ENCODE results near the gene SLC5A2.

SLC5A2 gene

DNA sequence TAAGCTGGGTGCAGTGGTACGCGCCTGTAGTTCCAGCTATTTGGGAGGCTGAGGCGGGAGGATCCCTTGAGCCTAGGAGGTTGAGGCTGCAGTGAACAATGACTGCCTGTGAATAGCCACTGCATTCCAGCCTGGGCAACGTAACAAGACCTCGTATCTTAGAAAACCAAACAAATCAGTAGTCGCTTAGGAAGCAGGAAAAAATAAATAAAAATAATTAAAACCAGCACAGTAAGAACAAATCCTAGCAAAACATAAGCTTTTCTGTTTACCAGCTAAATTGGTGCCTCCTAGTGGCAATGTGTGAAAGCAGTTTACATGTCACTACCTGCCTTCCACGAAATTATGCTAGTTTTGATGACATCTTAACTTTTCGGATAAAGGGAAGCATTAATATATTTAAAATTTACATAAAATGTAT lies 22.3 kb upstream of the SLC5A2 start:
- Histone ChIP-seq H3K27ac (ENCODE audit: low read depth, low read length) (no peak overlapping the region), H3K9me3 (ENCODE audit: control insufficient read depth in 1 of 2, low read length in 2 of 2) (no peaks in the 10 kb centered on the region), H3K4me1 (ENCODE audit: control insufficient read depth in 1 of 2, insufficient read depth in 2 of 2, low read length in 2 of 2) (peaks cover 25 to 30% of the 10 kb centered on the region in 2 donors), H3K4me3 (ENCODE audit: low read depth in 1 of 2, low read length in 2 of 2) (peak overlapping the region; percentile 71 to 74), H3K9ac (ENCODE audit: low read depth in 1 of 2, low read length in 2 of 2) (peak overlapping the region; percentile 55 to 70), H3K27me3 (ENCODE audit: control insufficient read depth in 1 of 2, insufficient read depth in 2 of 2, low read length in 2 of 2) (no peaks in the 10 kb centered on the region), H3K36me3 (ENCODE audit: control insufficient read depth in 1 of 2, insufficient read depth in 2 of 2, low read length in 2 of 2) (peaks cover 4 to 27% of the 10 kb centered on the region in 2 donors)

DNA sequence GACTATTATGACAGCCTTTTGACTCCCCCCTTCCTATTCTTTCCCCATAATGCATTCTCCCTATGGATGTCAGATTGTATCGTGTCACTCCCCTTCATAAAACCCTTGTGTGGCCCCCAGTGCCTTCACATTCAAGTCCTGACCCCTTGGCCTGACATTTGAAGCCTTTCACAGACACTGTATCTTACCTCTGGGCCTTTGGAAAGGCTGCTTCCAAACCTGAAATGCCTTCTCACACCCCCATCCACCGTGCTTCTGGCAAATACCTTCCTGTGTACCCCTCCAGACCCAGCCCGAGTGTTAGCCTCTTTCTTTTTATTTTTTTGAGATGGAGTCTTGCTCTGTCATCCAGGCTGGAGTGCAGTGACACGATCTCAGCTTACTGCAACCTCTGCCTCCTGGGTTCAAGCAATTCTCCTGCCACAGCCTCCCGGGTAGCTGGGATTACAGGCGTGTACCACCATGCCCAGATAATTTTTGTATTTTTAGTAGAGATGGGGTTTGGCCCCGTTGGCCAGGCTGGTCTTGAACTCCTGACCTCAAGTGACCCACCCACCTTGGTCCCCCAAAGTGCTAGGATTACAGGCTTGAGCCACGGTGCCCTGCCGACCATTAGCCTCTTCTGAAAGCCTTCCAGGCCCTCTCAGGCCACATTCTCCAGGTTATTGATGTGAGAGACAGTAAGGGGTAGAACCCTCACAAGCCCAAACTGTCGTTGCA lies 21.6 kb upstream of the SLC5A2 start:
- Histone ChIP-seq H3K4me3 (ENCODE audit: low read depth in 1 of 2, low read length in 2 of 2) (no peak overlapping the region), H3K27me3 (ENCODE audit: control insufficient read depth in 1 of 2, insufficient read depth in 2 of 2, low read length in 2 of 2) (no peaks in the 10 kb centered on the region), H3K9ac (ENCODE audit: low read depth in 1 of 2, low read length in 2 of 2) (no peak overlapping the region), H3K9me3 (ENCODE audit: control insufficient read depth in 1 of 2, low read length in 2 of 2) (no peaks in the 10 kb centered on the region), H3K4me1 (ENCODE audit: control insufficient read depth in 1 of 2, insufficient read depth in 2 of 2, low read length in 2 of 2) (peaks cover 22 to 25% of the 10 kb centered on the region in 2 donors), H3K36me3 (ENCODE audit: control insufficient read depth in 1 of 2, insufficient read depth in 2 of 2, low read length in 2 of 2) (peaks cover 4 to 32% of the 10 kb centered on the region in 2 donors), H3K27ac (ENCODE audit: low read depth, low read length) (no peak overlapping the region)

DNA sequence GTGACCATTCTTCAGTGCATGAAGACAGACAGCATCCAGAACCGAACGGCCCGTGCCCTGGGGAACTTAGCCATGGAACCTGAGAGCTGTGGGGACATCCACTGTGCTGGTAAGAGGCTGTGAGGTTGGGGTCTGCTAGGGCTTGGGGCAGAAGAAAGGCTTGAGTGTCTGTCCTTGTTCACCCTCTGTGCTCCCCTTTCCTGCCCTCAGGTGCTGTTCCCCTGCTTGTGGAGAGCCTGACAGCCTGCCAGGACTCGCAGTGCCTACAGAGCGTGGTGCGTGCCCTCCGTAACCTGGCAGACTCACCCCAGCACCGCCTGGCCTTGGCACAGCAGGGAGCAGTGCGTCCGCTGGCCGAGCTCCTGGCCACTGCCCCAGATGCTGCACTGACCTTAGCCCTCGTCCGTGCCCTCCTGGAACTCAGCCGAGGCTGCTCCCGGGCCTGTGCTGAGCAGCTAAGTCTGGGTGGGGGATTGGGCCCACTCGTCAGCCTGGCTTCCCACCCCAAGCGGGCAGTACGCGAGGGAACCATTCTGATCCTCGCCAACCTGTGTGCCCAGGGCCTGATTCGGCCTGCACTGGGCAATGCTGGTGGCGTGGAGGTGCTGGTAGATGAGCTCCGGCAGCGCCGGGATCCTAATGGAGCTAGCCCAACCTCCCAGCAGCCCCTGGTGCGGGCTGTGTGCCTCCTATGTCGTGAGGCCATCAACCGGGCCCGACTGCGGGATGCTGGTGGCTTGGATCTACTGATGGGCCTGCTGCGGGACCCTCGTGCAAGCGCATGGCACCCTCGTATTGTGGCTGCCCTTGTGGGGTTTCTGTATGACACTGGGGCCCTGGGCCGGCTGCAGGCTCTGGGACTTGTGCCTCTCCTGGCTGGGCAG lies 20.8 kb upstream of the SLC5A2 start:
- Histone ChIP-seq H3K36me3 (ENCODE audit: control insufficient read depth in 1 of 2, insufficient read depth in 2 of 2, low read length in 2 of 2) (peaks cover 4 to 40% of the 10 kb centered on the region in 2 donors), H3K27me3 (ENCODE audit: control insufficient read depth in 1 of 2, insufficient read depth in 2 of 2, low read length in 2 of 2) (no peaks in the 10 kb centered on the region), H3K4me3 (ENCODE audit: low read depth in 1 of 2, low read length in 2 of 2) (no peak overlapping the region)

DNA sequence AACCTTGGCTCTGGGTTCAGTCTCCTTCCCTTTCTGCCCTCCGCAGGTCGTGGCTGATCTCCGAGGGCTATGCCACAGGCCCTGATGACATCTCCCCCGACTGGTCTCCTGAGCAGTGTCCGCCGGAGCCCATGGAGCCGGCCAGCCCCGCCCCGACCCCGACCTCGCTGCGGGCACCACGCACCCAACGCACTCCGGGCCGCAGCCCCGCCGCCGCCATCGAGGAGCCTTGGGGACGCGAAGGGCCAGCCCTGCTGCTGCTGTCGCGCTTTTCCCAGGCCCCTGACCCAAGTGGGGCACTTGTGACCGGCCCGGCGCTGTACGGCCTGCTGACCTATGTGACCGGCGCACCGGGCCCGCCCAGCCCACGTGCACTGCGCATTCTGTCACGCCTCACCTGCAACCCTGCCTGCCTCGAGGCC lies 18.6 kb upstream of the SLC5A2 start:
- Histone ChIP-seq H3K36me3 (ENCODE audit: control insufficient read depth in 1 of 2, insufficient read depth in 2 of 2, low read length in 2 of 2) (peaks cover 4 to 41% of the 10 kb centered on the region in 2 donors), H3K27me3 (ENCODE audit: control insufficient read depth in 1 of 2, insufficient read depth in 2 of 2, low read length in 2 of 2) (no peaks in the 10 kb centered on the region), H3K9ac (ENCODE audit: low read depth in 1 of 2, low read length in 2 of 2) (no peak overlapping the region), H3K4me1 (ENCODE audit: control insufficient read depth in 1 of 2, insufficient read depth in 2 of 2, low read length in 2 of 2) (peaks cover 6 to 8% of the 10 kb centered on the region in 2 donors), H3K27ac (ENCODE audit: low read depth, low read length) (no peak overlapping the region), H3K4me3 (ENCODE audit: low read depth in 1 of 2, low read length in 2 of 2) (no peak overlapping the region), H3K9me3 (ENCODE audit: control insufficient read depth in 1 of 2, low read length in 2 of 2) (no peaks in the 10 kb centered on the region)

More for the DNA sequence above, 20.8 kb upstream of the SLC5A2 start:
- H3K9ac ChIP-seq (ENCODE audit: low read depth in 1 of 2, low read length in 2 of 2), result no peak overlapping the region
- peaks cover 14 to 17% of the 10 kb centered on the region in 2 donors for H3K4me1 ChIP-seq (ENCODE audit: control insufficient read depth in 1 of 2, insufficient read depth in 2 of 2, low read length in 2 of 2)
- H3K27ac ChIP-seq (ENCODE audit: low read depth, low read length), result no peak overlapping the region
- no peaks in the 10 kb centered on the region for H3K9me3 ChIP-seq (ENCODE audit: control insufficient read depth in 1 of 2, low read length in 2 of 2)

DNA sequence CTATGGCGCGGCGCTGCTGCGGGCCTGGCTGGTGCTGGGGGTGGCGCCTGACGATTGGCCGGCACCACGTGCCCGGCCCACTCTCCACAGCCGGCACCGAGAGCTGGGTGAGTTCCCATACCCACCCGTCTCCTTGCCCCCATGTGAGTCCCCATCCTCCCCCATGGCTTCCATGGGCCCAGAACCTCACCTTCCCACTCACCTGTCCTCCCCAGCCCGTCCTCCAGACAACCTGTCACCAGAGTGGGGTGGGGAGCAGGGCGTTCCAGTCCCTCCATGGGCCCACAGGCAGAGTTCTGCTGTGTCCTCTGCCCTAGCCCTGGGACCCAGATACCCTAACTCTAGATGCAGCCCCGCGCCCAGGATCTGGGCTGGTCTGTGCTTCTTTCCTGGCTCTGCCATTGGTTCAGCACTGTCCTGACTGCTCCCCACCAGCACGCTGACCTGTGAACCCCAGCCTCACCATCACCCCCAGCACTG lies 18.1 kb upstream of the SLC5A2 start:
- no peaks in the 10 kb centered on the region for H3K9me3 ChIP-seq (ENCODE audit: control insufficient read depth in 1 of 2, low read length in 2 of 2)
- peaks cover 4 to 41% of the 10 kb centered on the region in 2 donors for H3K36me3 ChIP-seq (ENCODE audit: control insufficient read depth in 1 of 2, insufficient read depth in 2 of 2, low read length in 2 of 2)
- peaks cover 6 to 8% of the 10 kb centered on the region in 2 donors for H3K4me1 ChIP-seq (ENCODE audit: control insufficient read depth in 1 of 2, insufficient read depth in 2 of 2, low read length in 2 of 2)
- no peak overlapping the region for H3K4me3 ChIP-seq (ENCODE audit: low read depth in 1 of 2, low read length in 2 of 2)
- H3K9ac ChIP-seq (ENCODE audit: low read depth in 1 of 2, low read length in 2 of 2), result no peak overlapping the region
- no peak overlapping the region for H3K27ac ChIP-seq (ENCODE audit: low read depth, low read length)
- no peaks in the 10 kb centered on the region for H3K27me3 ChIP-seq (ENCODE audit: control insufficient read depth in 1 of 2, insufficient read depth in 2 of 2, low read length in 2 of 2)

DNA sequence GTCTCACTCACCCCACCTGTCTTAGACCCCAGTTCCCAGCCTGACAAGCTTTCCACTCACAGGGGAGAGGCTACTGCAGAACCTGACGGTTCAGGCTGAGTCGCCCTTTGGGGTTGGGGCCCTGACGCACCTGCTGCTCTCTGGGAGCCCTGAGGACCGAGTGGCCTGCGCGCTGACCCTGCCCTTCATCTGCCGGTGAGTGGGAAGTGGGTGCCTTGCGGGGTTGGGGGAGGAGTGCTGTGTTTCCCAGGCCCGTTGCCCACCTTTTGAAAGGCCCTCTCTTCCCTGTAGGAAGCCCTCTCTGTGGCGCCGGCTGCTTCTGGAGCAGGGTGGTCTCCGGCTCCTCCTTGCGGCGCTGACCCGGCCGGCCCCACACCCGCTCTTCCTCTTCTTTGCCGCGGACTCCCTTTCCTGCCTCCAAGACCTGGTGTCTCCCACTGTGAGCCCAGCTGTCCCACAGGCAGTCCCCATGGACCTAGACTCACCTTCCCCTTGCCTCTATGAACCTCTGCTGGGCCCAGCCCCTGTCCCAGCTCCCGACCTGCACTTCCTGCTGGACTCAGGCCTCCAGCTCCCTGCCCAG lies 17.0 kb upstream of the SLC5A2 start:
- Histone ChIP-seq H3K9ac (ENCODE audit: low read depth in 1 of 2, low read length in 2 of 2) (no peak overlapping the region), H3K9me3 (ENCODE audit: control insufficient read depth in 1 of 2, low read length in 2 of 2) (no peaks in the 10 kb centered on the region), H3K27me3 (ENCODE audit: control insufficient read depth in 1 of 2, insufficient read depth in 2 of 2, low read length in 2 of 2) (no peaks in the 10 kb centered on the region), H3K36me3 (ENCODE audit: control insufficient read depth in 1 of 2, insufficient read depth in 2 of 2, low read length in 2 of 2) (peaks cover 4 to 41% of the 10 kb centered on the region in 2 donors), H3K4me1 (ENCODE audit: control insufficient read depth in 1 of 2, insufficient read depth in 2 of 2, low read length in 2 of 2) (no peaks in the 10 kb centered on the region), H3K27ac (ENCODE audit: low read depth, low read length) (no peak overlapping the region), H3K4me3 (ENCODE audit: low read depth in 1 of 2, low read length in 2 of 2) (no peak overlapping the region)

DNA sequence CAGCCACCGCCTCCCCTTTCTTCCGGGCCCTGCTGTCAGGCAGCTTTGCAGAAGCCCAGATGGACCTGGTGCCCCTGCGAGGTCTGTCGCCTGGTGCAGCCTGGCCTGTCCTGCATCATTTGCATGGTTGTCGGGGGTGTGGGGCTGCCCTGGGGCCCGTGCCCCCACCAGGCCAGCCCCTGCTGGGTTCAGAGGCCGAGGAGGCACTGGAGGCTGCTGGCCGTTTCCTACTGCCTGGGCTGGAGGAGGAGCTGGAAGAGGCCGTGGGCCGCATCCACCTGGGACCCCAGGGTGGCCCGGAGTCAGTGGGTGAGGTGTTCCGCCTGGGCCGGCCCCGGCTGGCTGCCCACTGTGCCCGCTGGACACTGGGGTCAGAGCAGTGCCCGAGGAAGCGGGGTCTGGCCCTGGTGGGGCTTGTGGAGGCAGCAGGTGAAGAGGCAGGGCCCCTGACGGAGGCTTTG lies 16.5 kb upstream of the SLC5A2 start:
- Histone ChIP-seq H3K9me3 (ENCODE audit: control insufficient read depth in 1 of 2, low read length in 2 of 2) (no peaks in the 10 kb centered on the region), H3K4me3 (ENCODE audit: low read depth in 1 of 2, low read length in 2 of 2) (no peak overlapping the region), H3K27me3 (ENCODE audit: control insufficient read depth in 1 of 2, insufficient read depth in 2 of 2, low read length in 2 of 2) (peaks cover 0 to 3% of the 10 kb centered on the region in 2 donors), H3K27ac (ENCODE audit: low read depth, low read length) (no peak overlapping the region), H3K36me3 (ENCODE audit: control insufficient read depth in 1 of 2, insufficient read depth in 2 of 2, low read length in 2 of 2) (peaks cover 4 to 41% of the 10 kb centered on the region in 2 donors), H3K4me1 (ENCODE audit: control insufficient read depth in 1 of 2, insufficient read depth in 2 of 2, low read length in 2 of 2) (peaks cover 1 to 5% of the 10 kb centered on the region in 2 donors), H3K9ac (ENCODE audit: low read depth in 1 of 2, low read length in 2 of 2) (no peak overlapping the region)

DNA sequence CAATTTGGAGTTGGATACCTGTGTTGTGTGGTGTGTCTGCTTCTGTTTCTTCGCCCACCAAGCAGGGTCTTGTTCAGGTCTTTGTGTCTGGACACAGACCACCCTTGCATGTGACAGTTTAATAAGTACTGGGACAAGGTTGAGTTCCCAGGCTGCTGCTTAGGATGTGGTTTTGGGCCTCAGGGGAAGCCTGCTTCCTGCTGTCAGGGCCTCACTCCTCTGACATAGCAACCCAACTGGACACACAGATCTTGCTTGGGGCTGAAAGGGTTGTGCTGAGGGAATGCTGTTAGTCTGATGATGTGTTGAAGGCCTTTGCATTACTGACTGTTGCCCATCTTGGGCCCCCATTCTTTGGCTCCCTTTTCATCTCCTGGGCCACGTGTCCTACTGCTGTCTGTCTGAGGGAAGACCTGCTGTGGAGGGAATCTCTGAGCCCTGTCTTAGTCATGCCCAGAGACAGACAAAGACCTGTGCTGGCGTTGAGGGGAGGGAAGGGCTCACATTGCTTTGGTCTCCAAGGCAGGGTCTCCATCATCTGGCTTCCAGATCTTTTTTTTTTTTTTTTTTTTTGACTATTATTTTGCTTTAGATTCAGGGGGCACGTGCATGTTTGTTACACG lies 15.7 kb upstream of the SLC5A2 start:
- peaks cover 4 to 9% of the 10 kb centered on the region in 2 donors for H3K4me1 ChIP-seq (ENCODE audit: control insufficient read depth in 1 of 2, insufficient read depth in 2 of 2, low read length in 2 of 2)
- H3K27ac ChIP-seq (ENCODE audit: low read depth, low read length), result no peak overlapping the region
- H3K27me3 ChIP-seq (ENCODE audit: control insufficient read depth in 1 of 2, insufficient read depth in 2 of 2, low read length in 2 of 2), result peaks cover 0 to 5% of the 10 kb centered on the region in 2 donors
- H3K4me3 ChIP-seq (ENCODE audit: low read depth in 1 of 2, low read length in 2 of 2), result no peak overlapping the region
- no peak overlapping the region for H3K9ac ChIP-seq (ENCODE audit: low read depth in 1 of 2, low read length in 2 of 2)
- H3K36me3 ChIP-seq (ENCODE audit: control insufficient read depth in 1 of 2, insufficient read depth in 2 of 2, low read length in 2 of 2), result peaks cover under 1 to 35% of the 10 kb centered on the region in 2 donors
- no peaks in the 10 kb centered on the region for H3K9me3 ChIP-seq (ENCODE audit: control insufficient read depth in 1 of 2, low read length in 2 of 2)

DNA sequence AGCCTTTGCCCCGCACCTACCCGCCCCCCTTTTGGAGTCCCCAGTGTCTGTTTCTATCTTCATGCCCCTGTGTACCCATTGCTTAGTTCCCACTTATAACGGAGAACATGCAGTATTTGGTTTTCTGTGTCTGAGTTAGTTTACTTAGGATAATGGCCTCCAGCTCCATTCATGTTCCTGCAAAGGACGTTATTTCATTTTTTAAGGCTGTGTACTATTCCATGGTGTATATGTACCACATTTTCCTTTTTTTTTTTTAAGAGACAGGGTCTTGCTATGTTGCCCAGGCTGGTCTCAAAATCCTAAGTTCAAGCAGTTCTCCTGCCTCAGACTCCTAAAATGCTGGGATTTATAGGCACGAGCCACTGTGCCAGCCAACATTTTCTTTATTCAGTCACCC lies 15.1 kb upstream of the SLC5A2 start:
- Histone ChIP-seq H3K9ac (ENCODE audit: low read depth in 1 of 2, low read length in 2 of 2) (no peak overlapping the region), H3K27me3 (ENCODE audit: control insufficient read depth in 1 of 2, insufficient read depth in 2 of 2, low read length in 2 of 2) (peaks cover 0 to 5% of the 10 kb centered on the region in 2 donors), H3K4me1 (ENCODE audit: control insufficient read depth in 1 of 2, insufficient read depth in 2 of 2, low read length in 2 of 2) (peaks cover 4 to 9% of the 10 kb centered on the region in 2 donors), H3K9me3 (ENCODE audit: control insufficient read depth in 1 of 2, low read length in 2 of 2) (no peaks in the 10 kb centered on the region), H3K36me3 (ENCODE audit: control insufficient read depth in 1 of 2, insufficient read depth in 2 of 2, low read length in 2 of 2) (peaks cover 0 to 32% of the 10 kb centered on the region in 2 donors), H3K27ac (ENCODE audit: low read depth, low read length) (no peak overlapping the region), H3K4me3 (ENCODE audit: low read depth in 1 of 2, low read length in 2 of 2) (no peak overlapping the region)

Measured in duodenal mucosa (tissue), 2 donors.